OCI-M1 (cell line): ENCODE results near the gene POLG2.
"Not testable (repeated sequence)": the region's sequence is repeated elsewhere in the genome, so short reads cannot be mapped to it uniquely, and the experiment has no call there.

Experiments
- DNase-seq: peaks from one replicate; lab custom pipeline; 2025; lab: John Stamatoyannopoulos, UW

Gene POLG2

GRCh38 chr17:64505340-64506200 lies 8.7 kb upstream of the POLG2 start:
- DNase-seq, result peak; percentile 94

GRCh38 chr17:64504769-64505339 lies 8.0 kb upstream of the POLG2 start:
- DNase-seq, result peak; percentile 94

GRCh38 chr17:64503821-64504768 lies 7.2 kb upstream of the POLG2 start:
- DNase-seq, result no peak

- DNase-seq, result no peak
Measured at GRCh38 chr17:64503341-64503740, 6.5 kb upstream of the POLG2 start.

- no peak for DNase-seq
Measured at GRCh38 chr17:64502809-64503208, 6.0 kb upstream of the POLG2 start.

- DNase-seq, result no peak
Measured at GRCh38 chr17:64502021-64502420, 5.2 kb upstream of the POLG2 start.

GRCh38 chr17:64500862-64501765 lies 4.3 kb upstream of the POLG2 start:
- no peak for DNase-seq

- no peak for DNase-seq
Measured at GRCh38 chr17:64500487-64500859, 3.6 kb upstream of the POLG2 start.

GRCh38 chr17:64499805-64500486 lies 3.1 kb upstream of the POLG2 start:
- no peak for DNase-seq

GRCh38 chr17:64498308-64499203 lies 1.7 kb upstream of the POLG2 start:
- peak; percentile 37 for DNase-seq

GRCh38 chr17:64497565-64498035 lies 746 bp upstream of the POLG2 start:
- no peak for DNase-seq

- DNase-seq, result peak; percentile 43
Measured at GRCh38 chr17:64496348-64496785, 487 bp downstream of the POLG2 start.

- not testable (repeated sequence) for DNase-seq
Measured at GRCh38 chr17:64495300-64495699, 1.6 kb downstream of the POLG2 start.

- DNase-seq, result no peak
Measured at GRCh38 chr17:64494121-64494520, 2.7 kb downstream of the POLG2 start.

- peak; percentile 27 for DNase-seq
Measured at GRCh38 chr17:64492481-64493109, 4.3 kb downstream of the POLG2 start.

GRCh38 chr17:64491994-64492393 lies 4.9 kb downstream of the POLG2 start:
- DNase-seq, result no peak

GRCh38 chr17:64491034-64491860 lies 5.6 kb downstream of the POLG2 start:
- peak; percentile 56 for DNase-seq

- no peak for DNase-seq
Measured at GRCh38 chr17:64488301-64488700, 8.6 kb downstream of the POLG2 start.
